A549 treated with Hydrocortisone at 1 μM for 4 hours (cell line): ENCODE results near the gene BTC. TPM values are rescaled to one million over a fixed set of nuclear protein-coding genes. Genes with fewer than 3 reads are reported as not detected.

Experiments used
- total RNA-seq: library from RNA; stranded (reverse); fragments of 200-300 nt; extraction: Qiagen RNA extraction; gene quantifications from 5 replicates; pipeline ENCODE4 v1.2.3, GENCODE V29; 2022

The BTC gene
- 0.86 to 1.4 TPM (median 1.0 TPM) in 5 replicates for total RNA-seq

DNA sequence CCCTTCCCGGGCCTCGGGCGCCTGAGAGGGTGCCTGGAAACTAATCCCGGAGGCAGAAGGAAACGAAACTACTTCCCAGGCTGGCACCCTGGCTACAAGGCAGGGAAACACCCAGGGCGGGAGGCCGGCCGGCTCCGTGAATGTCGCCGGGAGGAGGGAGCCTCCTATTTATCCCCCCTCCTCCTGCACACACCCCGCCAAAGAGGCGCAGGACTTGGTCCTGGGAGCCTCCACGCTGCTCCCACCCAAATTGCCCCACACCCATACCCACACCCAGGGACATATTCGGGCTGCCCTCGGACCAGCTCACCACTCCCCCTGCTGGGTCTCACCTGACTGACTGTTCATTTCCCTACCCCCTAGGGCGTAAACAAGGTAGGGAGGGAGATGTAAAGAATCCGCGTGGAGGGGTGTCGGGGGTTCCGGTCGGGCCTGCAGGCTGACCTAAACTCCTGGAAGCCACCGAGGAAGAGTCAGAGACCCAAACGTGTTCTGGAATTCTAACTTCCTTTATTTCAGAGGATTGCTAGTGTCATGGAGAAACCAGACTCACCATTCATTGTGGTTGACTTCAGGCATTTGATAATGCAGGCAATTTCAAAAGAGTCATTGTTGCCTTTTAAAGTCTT lies at the start of gene BTC:
Gene BTC, minus strand, starts transcription at position 142 of the 629 bp plus-strand sequence. CDS start 198 bp downstream, outside the sequence.

Other genes with a start within 250 kb of the BTC start
- 0.50 to 0.62 TPM (median 0.55 TPM) in 5 replicates for gene PARM1, start 138.6 kb upstream of the BTC start, total RNA-seq